BJ (cell line): ENCODE results near the gene MUC13. TPM values are rescaled to one million over a fixed set of nuclear protein-coding genes. Genes with fewer than 3 reads are reported as not detected.

Source experiments
- CTCF ChIA-PET: fragments of 350-600 bp; formaldehyde crosslinking; extraction: SDS; loops from one replicate; lab custom pipeline; 2021; ENCODE audit warnings: antibody characterized with exemption, inconsistent platforms; lab: Yijun Ruan, JAX
- POLR2A ChIA-PET: fragments of 300-600 bp; sonication (Branson Sonifier 250); formaldehyde crosslinking; extraction: SDS; loops from one replicate; lab custom pipeline; 2021; ENCODE audit warnings: antibody characterized with exemption; lab: Charles Lee
- DNase-seq: peaks from one replicate; pipeline ENCODE4 v3.0.0-alpha.2; 2011; ENCODE audit warnings: low read depth
- H3K27me3 ChIP-seq: 2 replicates; pipeline ENCODE4 v1.6.0; 2011; ENCODE audit warnings: low read length; ENCODE audit not compliant: control insufficient read depth, insufficient read depth
- H3K36me3 ChIP-seq: 2 replicates; pipeline ENCODE4 v1.5.1; 2011; ENCODE audit warnings: low read length; ENCODE audit not compliant: control insufficient read depth, insufficient read depth
- H3K4me3 ChIP-seq: 2 replicates; pipeline ENCODE4 v1.5.1; 2011; ENCODE audit warnings: low read depth, mild to moderate bottlenecking, control low read depth, low read length
- CTCF ChIP-seq: IDR thresholded peaks from 2 replicates; pipeline ENCODE4 v1.5.1; 2011; ENCODE audit warnings: low read depth, mild to moderate bottlenecking, control low read depth, inconsistent platforms, low read length, moderate library complexity; ENCODE audit not compliant: insufficient read depth
- polyA plus RNA-seq: library from polyadenylated mRNA; depleted of rRNA; stranded (reverse); fragments of >200 nt; gene quantifications from 2 replicates; pipeline ENCODE4 v1.2.3, GENCODE V29; 2011

The MUC13 gene
- polyA plus RNA-seq, 1 experiment: not detected

DNA sequence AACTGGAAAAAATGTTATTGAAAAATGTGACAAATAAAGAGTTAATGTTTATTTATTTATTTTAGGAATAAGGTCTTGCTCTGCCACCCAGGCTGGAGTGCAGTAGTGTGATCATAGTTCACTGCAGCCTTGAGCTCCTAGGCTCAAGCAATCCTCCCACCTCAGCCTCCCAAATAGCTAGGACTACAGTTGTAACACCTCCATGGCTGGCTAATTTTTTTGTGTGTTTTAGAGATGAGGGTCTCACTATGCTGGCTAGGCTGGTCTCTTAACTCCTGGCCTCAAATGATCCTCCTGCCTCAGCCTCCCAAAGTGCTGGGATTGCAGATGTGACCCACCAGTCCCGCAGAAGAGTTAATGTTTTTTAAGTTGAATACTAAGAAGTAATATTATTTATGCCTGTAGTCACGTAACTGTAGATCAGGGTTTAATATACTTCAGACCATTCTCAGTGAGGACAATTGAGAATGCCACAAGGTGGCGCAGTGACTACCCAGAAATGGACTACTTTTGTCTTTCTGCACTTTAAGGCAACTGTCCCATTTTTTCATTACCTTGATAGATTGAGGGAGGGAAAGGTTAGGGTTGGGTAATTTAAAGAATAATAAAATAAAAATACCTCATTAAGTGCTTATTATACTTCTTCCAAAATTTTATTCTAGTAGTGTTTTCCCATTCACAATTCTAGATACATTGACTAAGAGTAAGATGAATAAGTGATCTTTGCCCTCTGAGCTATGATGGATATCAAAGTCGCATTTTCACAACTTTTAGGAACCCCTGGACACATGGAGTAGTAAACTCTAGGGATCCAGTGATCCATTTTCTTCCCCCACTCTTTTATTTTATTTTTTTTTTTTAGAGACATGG lies 6.0 kb downstream of the MUC13 start:
- Histone ChIP-seq H3K4me3 (no peak overlapping the region), H3K27me3 (no peaks in the 10 kb centered on the region), H3K36me3 (no peaks in the 10 kb centered on the region)
- peak; percentile 76 for TF ChIP-seq CTCF
- POLR2A ChIA-PET: no interaction called here
- no peak for DNase-seq
- CTCF ChIA-PET: interaction anchor here (0.5 to 2.9 kb wide), 16 partner anchors 8 to 657 kb away, joined by 3 to 24 read pairs (median 6); no protein-coding TSS in a partner anchor

GRCh38 chr3:124927574-124928045 lies 6.9 kb downstream of the MUC13 start:
- ChIA-PET CTCF (interaction anchor here (0.9 to 2.9 kb wide), 11 partner anchors 9 to 658 kb away, joined by 3 to 24 read pairs (median 6); no protein-coding TSS in a partner anchor), POLR2A (no interaction called here)
- TF ChIP-seq CTCF: no peak
- no peaks in the 10 kb centered on the region for H3K27me3 ChIP-seq
- DNase-seq: no peak
- H3K4me3 ChIP-seq: no peak overlapping the region
- H3K36me3 ChIP-seq: no peaks in the 10 kb centered on the region

- POLR2A ChIA-PET: no interaction called here
- TF ChIP-seq CTCF: no peak
- CTCF ChIA-PET: interaction anchor here (0.6 to 2.9 kb wide), 7 partner anchors 7 to 659 kb away, joined by 3 to 24 read pairs (median 6); no protein-coding TSS in a partner anchor
- Histone ChIP-seq H3K27me3 (no peaks in the 10 kb centered on the region), H3K4me3 (no peak overlapping the region), H3K36me3 (no peaks in the 10 kb centered on the region)
- no peak for DNase-seq
These were observed 8.0 kb downstream of the MUC13 start for GRCh38 chr3:124926426-124927101.

DNA sequence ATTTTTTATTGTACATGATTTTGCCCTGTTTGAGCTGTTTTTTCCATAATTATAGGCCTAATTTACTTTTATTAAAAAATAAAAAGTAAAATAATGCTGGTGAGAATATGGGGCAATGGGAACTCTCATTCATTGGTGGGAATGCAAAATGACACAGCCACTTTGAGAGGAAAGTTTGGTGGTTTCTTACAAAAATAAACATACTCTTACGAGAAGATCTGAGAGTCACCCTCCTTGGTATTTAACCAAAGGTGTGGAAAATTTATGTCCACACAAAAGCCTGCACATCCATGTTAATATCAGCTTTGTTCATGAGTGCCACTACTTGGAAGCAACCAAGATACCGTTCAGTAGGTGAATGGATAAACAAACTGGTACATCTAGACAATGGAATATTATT lies 9.8 kb downstream of the MUC13 start:
- no peaks in the 10 kb centered on the region for H3K27me3 ChIP-seq
- no peak for TF ChIP-seq CTCF
- no peaks in the 10 kb centered on the region for H3K36me3 ChIP-seq
- H3K4me3 ChIP-seq: no peak overlapping the region
- CTCF ChIA-PET: interaction anchor here (0.7 to 1.8 kb wide), 5 partner anchors 10 to 654 kb away, joined by 3 to 5 read pairs (median 4); no protein-coding TSS in a partner anchor
- no peak for DNase-seq
- POLR2A ChIA-PET: no interaction called here

DNA sequence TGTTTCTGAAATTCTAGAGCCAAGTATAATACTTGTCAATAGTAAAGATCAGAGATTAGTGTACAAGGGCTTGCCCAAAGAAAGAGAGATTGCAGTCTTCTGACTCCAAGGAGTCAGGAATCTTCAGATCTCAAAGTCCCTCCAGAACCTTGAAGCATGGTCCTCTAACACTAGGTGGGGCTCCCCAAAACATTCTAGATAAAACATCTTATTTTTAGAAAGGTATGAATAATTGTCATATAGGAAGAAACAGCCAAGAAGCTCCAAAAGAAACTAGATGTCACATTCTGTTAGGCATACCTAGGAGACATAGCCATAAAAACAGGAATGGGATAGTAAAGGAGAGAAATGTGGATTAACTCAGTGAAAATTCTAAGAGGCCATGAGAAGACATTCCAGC lies 10.7 kb downstream of the MUC13 start:
- no peaks in the 10 kb centered on the region for H3K27me3 ChIP-seq
- H3K36me3 ChIP-seq: no peaks in the 10 kb centered on the region
- CTCF ChIA-PET: interaction anchor here (1.1 to 1.8 kb wide), 3 partner anchors 12 to 163 kb away, joined by 3 to 5 read pairs (median 3); no protein-coding TSS in a partner anchor
- DNase-seq: no peak
- POLR2A ChIA-PET: no interaction called here
- TF ChIP-seq CTCF: peak; percentile 27; the same call in 1 of the 2 replicates
- H3K4me3 ChIP-seq: no peak overlapping the region
